DMS153 (cell line): ENCODE measurements around the gene ROBO1.
"Not testable (repeated sequence)": the region's sequence is repeated elsewhere in the genome, so short reads cannot be mapped to it uniquely, and the experiment has no call there.

Experiments
- DNase-seq: peaks from one replicate; lab custom pipeline; 2025; lab: John Stamatoyannopoulos, UW

The ROBO1 gene

GRCh38 chr3:79310016-79310415, 457.8 kb downstream of the ROBO1 start:
- no peak for DNase-seq

GRCh38 chr3:79306934-79307570, 460.7 kb downstream of the ROBO1 start:
- no peak for DNase-seq

GRCh38 chr3:79299949-79300635, 467.7 kb downstream of the ROBO1 start:
- not testable (repeated sequence) for DNase-seq

GRCh38 chr3:79297245-79297960, 470.4 kb downstream of the ROBO1 start:
- DNase-seq: peak; percentile 93

- DNase-seq: no peak
Observed at GRCh38 chr3:79286882-79287281, 480.9 kb downstream of the ROBO1 start.

GRCh38 chr3:79285871-79286270, 481.9 kb downstream of the ROBO1 start:
- DNase-seq: no peak

GRCh38 chr3:79285380-79285779, 482.4 kb downstream of the ROBO1 start:
- DNase-seq: no peak

GRCh38 chr3:79284781-79285180, 483.0 kb downstream of the ROBO1 start:
- no peak for DNase-seq

GRCh38 chr3:79278681-79279080, 489.1 kb downstream of the ROBO1 start:
- no peak for DNase-seq

- no peak for DNase-seq
Observed at GRCh38 chr3:79268422-79268821, 499.4 kb downstream of the ROBO1 start.

GRCh38 chr3:79264892-79265291, 502.9 kb downstream of the ROBO1 start:
- no peak for DNase-seq

- no peak for DNase-seq
Observed at GRCh38 chr3:79263423-79263822, 504.4 kb downstream of the ROBO1 start.

GRCh38 chr3:79258479-79258878, 509.3 kb downstream of the ROBO1 start:
- no peak for DNase-seq

- no peak for DNase-seq
Observed at GRCh38 chr3:79257791-79258190, 510.0 kb downstream of the ROBO1 start.

- no peak for DNase-seq
Observed at GRCh38 chr3:79255702-79256101, 512.1 kb downstream of the ROBO1 start.

- no peak for DNase-seq
Observed at GRCh38 chr3:79255292-79255691, 512.5 kb downstream of the ROBO1 start.

- no peak for DNase-seq
Observed at GRCh38 chr3:79253704-79254103, 514.1 kb downstream of the ROBO1 start.

- no peak for DNase-seq
Observed at GRCh38 chr3:79253271-79253670, 514.5 kb downstream of the ROBO1 start.

- no peak for DNase-seq
Observed at GRCh38 chr3:79250746-79251145, 517.1 kb downstream of the ROBO1 start.

GRCh38 chr3:79249701-79250100, 518.1 kb downstream of the ROBO1 start:
- DNase-seq: no peak

GRCh38 chr3:79247725-79248043, 520.1 kb downstream of the ROBO1 start:
- no peak for DNase-seq

- no peak for DNase-seq
Observed at GRCh38 chr3:79246875-79247724, 520.7 kb downstream of the ROBO1 start.
